ENCODE results near the gene TRA2B.
"Not testable (repeated sequence)": the region's sequence is repeated elsewhere in the genome, so short reads cannot be mapped to it uniquely, and the experiment has no call there.

Gene TRA2B

DNA sequence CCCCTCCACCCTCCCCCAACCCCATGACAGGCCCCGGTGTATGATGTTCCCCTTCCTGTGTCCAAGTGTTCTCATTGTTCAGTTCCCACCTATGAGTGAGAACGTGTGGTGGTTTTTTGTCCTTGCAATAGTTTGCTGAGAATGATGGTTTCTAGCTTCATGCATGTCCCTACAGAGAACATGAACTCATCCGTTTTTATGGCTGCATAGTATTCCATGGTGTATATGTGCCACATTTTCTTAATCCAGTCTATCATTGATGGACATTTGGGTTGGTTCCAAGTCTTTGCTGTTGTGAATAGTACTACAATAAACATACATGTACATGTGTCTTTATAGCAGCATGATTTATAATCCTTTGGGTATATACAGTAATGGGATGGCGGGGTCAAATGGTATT, 27.9 kb downstream of the TRA2B start:
- H3K4me1 ChIP-seq (ENCODE audit: insufficient read depth, low read length); H3K27ac ChIP-seq (ENCODE audit: low read depth, low read length); H3K27me3 ChIP-seq (ENCODE audit: insufficient read depth, low read length); H3K9ac ChIP-seq (ENCODE audit: low read depth, low read length); H3K9me3 ChIP-seq (ENCODE audit: insufficient read depth, low read depth, low read length); H3K4me3 ChIP-seq (ENCODE audit: low read length): not testable (repeated sequence)
- peaks cover 19% of the 10 kb centered on the region for H3K36me3 ChIP-seq (ENCODE audit: insufficient read depth, low read length)
- 88% methylated on average over 4 of the region's 4 CpGs for WGBS

DNA sequence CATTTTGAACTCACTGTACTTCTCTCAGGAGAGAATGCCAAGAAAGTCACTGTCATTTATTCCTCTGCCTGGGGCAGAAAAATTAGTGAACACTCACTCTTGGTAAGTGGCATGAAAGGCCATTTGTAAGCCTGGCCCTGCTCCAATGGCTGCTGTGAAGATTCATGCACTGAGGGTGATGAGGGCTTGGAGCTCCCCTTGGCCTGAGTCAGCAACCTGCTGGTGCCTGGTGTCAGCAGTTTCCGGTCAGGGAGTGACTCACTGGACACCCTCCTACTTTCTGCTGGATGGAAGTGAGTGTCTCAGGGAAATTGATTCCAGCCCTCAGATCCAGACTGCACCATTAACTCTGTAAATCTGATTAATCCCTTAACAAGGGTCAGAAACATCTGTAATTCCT, 37.6 kb downstream of the TRA2B start:
- WGBS: 100% methylated on average over 1 of the region's 1 CpG
- Histone ChIP-seq H3K9ac (ENCODE audit: low read depth, low read length) (no peak overlapping the region), H3K4me3 (ENCODE audit: low read length) (no peak overlapping the region), H3K4me1 (ENCODE audit: insufficient read depth, low read length) (no peaks in the 10 kb centered on the region; the same call in 1 of the 2 replicates), H3K27ac (ENCODE audit: low read depth, low read length) (no peak overlapping the region), H3K9me3 (ENCODE audit: insufficient read depth, low read depth, low read length) (no peaks in the 10 kb centered on the region), H3K36me3 (ENCODE audit: insufficient read depth, low read length) (no peaks in the 10 kb centered on the region), H3K27me3 (ENCODE audit: insufficient read depth, low read length) (no peaks in the 10 kb centered on the region)

DNA sequence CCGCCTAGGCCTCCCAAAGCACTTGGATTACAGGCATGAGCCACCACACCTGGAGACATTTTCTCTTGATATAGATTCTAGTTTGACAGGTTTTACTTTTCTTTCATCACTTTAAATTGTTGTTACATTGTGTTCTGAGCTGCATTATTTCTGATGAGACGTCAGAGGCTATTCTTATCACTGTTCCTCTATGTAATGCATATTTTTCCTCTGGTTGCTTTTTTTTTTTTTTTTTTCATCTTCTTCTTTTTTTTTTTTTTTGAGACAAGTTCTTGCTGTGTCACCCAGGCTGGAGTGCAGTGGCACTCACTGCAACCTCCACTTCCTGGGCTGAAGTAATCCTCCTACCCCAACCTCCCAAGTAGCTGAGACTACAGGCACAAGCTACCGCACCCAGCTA, 41.2 kb downstream of the TRA2B start:
- 98% methylated on average over 2 of the region's 3 CpGs for WGBS
- H3K4me3 ChIP-seq (ENCODE audit: low read length): no peak overlapping the region

DNA sequence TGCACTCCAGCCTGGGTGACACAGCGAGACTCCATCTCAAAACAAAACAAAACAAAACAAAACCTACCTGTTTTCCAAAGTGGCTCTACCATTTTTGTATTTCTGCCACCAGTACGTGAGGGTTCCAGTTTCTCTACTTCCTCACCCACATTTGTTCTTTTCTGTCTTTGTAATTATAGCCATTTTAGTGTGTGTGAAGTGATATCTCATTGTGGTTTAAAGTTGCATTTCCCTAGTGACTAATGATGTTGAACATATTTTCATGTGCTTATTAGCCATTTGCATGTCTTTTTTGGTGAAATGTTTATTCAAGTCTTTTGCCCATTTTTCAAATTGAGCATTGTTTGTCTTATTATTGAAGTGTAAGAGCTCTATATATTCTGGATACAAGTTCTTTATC, 50.7 kb downstream of the TRA2B start:
- Histone ChIP-seq H3K9me3 (ENCODE audit: insufficient read depth, low read depth, low read length) (no peaks in the 10 kb centered on the region), H3K27ac (ENCODE audit: low read depth, low read length) (no peak overlapping the region), H3K4me3 (ENCODE audit: low read length) (no peak overlapping the region), H3K9ac (ENCODE audit: low read depth, low read length) (no peak overlapping the region), H3K27me3 (ENCODE audit: insufficient read depth, low read length) (no peaks in the 10 kb centered on the region), H3K4me1 (ENCODE audit: insufficient read depth, low read length) (no peaks in the 10 kb centered on the region), H3K36me3 (ENCODE audit: insufficient read depth, low read length) (no peaks in the 10 kb centered on the region)
- WGBS: 94% methylated on average over 2 of the region's 2 CpGs

More for the DNA sequence above, 41.2 kb downstream of the TRA2B start:
- no peaks in the 10 kb centered on the region for H3K9me3 ChIP-seq (ENCODE audit: insufficient read depth, low read depth, low read length)
- H3K4me1 ChIP-seq (ENCODE audit: insufficient read depth, low read length): no peaks in the 10 kb centered on the region; the same call in 1 of the 2 replicates
- no peaks in the 10 kb centered on the region for H3K27me3 ChIP-seq (ENCODE audit: insufficient read depth, low read length)
- no peak overlapping the region for H3K9ac ChIP-seq (ENCODE audit: low read depth, low read length)
- H3K36me3 ChIP-seq (ENCODE audit: insufficient read depth, low read length): no peaks in the 10 kb centered on the region
- H3K27ac ChIP-seq (ENCODE audit: low read depth, low read length): no peak overlapping the region

DNA sequence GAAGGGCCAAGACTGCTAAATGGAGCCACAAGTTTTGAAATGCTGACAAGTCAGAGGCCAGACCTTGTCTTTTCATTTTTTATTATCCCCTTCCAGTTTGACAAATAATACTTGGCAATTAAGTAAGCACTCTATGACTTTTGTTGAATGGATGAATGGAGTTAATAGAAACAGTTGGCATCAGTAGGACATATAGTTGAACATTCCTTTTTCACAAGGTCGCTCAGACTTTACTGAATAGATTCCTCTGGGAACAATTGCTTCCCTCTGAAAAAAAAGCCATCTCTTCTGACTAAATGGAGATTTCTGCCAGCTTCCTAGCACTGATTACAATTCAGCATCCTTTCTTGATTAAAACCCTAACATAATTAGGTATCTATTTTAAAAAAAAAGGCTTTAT, 53.2 kb downstream of the TRA2B start:
- Histone ChIP-seq H3K4me3 (ENCODE audit: low read length) (no peak overlapping the region), H3K27me3 (ENCODE audit: insufficient read depth, low read length) (no peaks in the 10 kb centered on the region), H3K27ac (ENCODE audit: low read depth, low read length) (no peak overlapping the region), H3K36me3 (ENCODE audit: insufficient read depth, low read length) (no peaks in the 10 kb centered on the region), H3K9me3 (ENCODE audit: insufficient read depth, low read depth, low read length) (no peaks in the 10 kb centered on the region), H3K4me1 (ENCODE audit: insufficient read depth, low read length) (no peaks in the 10 kb centered on the region), H3K9ac (ENCODE audit: low read depth, low read length) (no peak overlapping the region)
- 94% methylated on average over 1 of the region's 1 CpG for WGBS

DNA sequence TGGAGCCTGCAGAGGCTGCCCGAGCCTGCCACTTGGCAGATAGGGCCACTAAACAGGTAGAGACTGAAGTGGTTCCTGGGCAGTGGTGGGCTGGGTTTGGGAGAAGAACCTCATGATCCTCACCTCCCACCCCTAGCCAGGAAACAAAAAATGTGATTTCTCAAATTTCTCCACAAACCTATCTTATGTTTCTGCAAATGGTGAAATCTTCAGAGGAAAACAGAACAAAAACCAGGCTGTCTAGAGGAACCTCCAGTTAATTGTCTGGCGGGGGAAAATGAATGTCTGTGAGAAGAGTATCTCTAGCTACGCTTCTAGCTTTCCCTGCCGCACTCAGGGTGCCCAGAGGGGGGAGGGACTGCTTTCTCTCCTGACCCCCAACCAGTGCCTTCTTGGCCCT, 55.9 kb downstream of the TRA2B start:
- H3K9ac ChIP-seq (ENCODE audit: low read depth, low read length): no peak overlapping the region
- no peak overlapping the region for H3K4me3 ChIP-seq (ENCODE audit: low read length)
- H3K27me3 ChIP-seq (ENCODE audit: insufficient read depth, low read length): no peaks in the 10 kb centered on the region
- no peaks in the 10 kb centered on the region for H3K9me3 ChIP-seq (ENCODE audit: insufficient read depth, low read depth, low read length)
- no peaks in the 10 kb centered on the region for H3K36me3 ChIP-seq (ENCODE audit: insufficient read depth, low read length)
- WGBS: 92% methylated on average over 4 of the region's 4 CpGs
- no peak overlapping the region for H3K27ac ChIP-seq (ENCODE audit: low read depth, low read length)
- H3K4me1 ChIP-seq (ENCODE audit: insufficient read depth, low read length): no peaks in the 10 kb centered on the region

DNA sequence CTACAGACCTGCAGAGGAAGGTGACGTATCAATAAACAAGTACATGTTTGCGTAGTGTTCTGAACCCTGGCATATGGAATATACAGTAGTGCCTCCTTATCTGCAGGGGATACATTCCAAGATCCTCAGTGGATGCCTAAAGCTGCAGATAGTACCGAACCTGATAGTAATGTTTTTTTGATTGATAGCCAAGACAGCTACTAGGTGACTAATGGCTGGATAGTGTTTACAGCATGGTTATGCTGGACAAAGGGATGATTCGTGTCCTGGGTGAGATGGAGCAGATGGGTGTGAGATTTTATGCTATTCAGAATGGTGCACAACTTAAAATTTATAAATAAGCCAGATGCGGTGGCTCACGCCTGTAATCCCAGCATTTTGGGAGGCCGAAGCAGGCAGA, 57.2 kb downstream of the TRA2B start:
- 96% methylated on average over 7 of the region's 7 CpGs for WGBS
- H3K4me3 ChIP-seq (ENCODE audit: low read length): no peak overlapping the region
- no peaks in the 10 kb centered on the region for H3K27me3 ChIP-seq (ENCODE audit: insufficient read depth, low read length)
- no peaks in the 10 kb centered on the region for H3K9me3 ChIP-seq (ENCODE audit: insufficient read depth, low read depth, low read length)
- no peaks in the 10 kb centered on the region for H3K4me1 ChIP-seq (ENCODE audit: insufficient read depth, low read length)
- no peaks in the 10 kb centered on the region for H3K36me3 ChIP-seq (ENCODE audit: insufficient read depth, low read length)
- no peak overlapping the region for H3K9ac ChIP-seq (ENCODE audit: low read depth, low read length)
- no peak overlapping the region for H3K27ac ChIP-seq (ENCODE audit: low read depth, low read length)

DNA sequence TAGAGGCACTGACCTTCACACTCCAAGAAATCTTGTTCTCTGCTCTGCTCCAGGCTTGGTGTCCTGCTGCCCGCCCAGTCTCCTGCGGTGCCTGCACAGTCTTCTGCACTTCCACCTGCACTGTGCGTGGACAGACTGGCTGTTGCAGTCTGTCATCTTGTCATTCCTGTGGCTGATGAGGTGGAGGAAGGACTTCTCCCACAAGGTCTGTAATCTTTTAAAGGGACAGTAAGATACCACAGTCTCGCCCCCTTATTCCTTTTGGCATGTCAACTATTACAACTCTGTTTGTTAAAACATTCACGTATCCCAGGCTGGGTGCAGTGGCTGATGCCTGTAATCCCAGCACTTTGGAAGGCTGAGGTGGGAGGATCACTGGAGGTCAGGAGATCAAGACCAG, 58.9 kb downstream of the TRA2B start:
- H3K9me3 ChIP-seq (ENCODE audit: insufficient read depth, low read depth, low read length): no peaks in the 10 kb centered on the region
- H3K4me3 ChIP-seq (ENCODE audit: low read length): no peak overlapping the region
- H3K4me1 ChIP-seq (ENCODE audit: insufficient read depth, low read length): peaks cover 3% of the 10 kb centered on the region; the same call in 1 of the 2 replicates
- no peak overlapping the region for H3K9ac ChIP-seq (ENCODE audit: low read depth, low read length)
- H3K27me3 ChIP-seq (ENCODE audit: insufficient read depth, low read length): no peaks in the 10 kb centered on the region
- 89% methylated on average over 5 of the region's 5 CpGs for WGBS
- H3K27ac ChIP-seq (ENCODE audit: low read depth, low read length): no peak overlapping the region
- H3K36me3 ChIP-seq (ENCODE audit: insufficient read depth, low read length): no peaks in the 10 kb centered on the region

DNA sequence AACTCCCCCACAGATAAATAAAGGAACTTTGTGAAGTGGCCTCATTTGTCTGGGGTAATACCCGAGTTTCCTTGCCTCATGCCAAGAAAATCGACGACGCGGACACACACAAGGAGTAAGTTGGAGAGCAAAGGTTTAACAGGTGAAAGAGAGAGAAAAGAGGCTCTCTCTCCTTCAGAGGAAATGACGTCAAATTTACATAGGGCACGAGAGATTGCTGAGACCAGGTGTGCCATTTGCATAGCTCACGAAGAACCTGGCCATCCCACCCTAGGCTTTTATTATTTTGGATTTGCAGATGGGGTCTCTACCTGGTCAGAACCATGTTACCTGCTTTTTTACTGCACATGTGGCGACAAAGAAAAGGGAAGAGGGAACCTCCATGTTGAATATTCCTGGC, 63.7 kb downstream of the TRA2B start:
- H3K27me3 ChIP-seq (ENCODE audit: insufficient read depth, low read length): no peaks in the 10 kb centered on the region
- H3K9ac ChIP-seq (ENCODE audit: low read depth, low read length): no peak overlapping the region
- 81% methylated on average over 9 of the region's 9 CpGs for WGBS
- no peak overlapping the region for H3K4me3 ChIP-seq (ENCODE audit: low read length)
- peaks cover 4% of the 10 kb centered on the region; the same call in 1 of the 2 replicates for H3K4me1 ChIP-seq (ENCODE audit: insufficient read depth, low read length)
- H3K27ac ChIP-seq (ENCODE audit: low read depth, low read length): no peak overlapping the region
- no peaks in the 10 kb centered on the region for H3K9me3 ChIP-seq (ENCODE audit: insufficient read depth, low read depth, low read length)
- no peaks in the 10 kb centered on the region for H3K36me3 ChIP-seq (ENCODE audit: insufficient read depth, low read length)

DNA sequence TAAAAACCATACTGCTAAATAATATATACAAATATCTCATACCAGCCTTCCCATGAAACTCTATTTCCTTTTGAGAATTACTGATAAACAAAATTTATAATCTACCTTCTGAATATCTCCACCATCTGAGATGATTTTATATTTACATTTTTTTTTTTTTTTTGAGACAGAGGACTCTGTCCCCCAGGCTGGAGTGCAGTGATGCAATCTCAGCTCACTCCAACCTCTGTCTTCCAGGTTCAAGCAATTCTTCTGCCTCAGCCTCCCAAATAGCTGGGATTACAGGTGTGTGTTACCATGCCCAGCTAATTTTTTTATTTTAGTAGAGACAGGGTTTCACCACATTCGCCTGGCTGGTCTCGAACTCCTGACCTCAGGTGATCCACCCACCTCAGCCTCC, 70.2 kb downstream of the TRA2B start:
- 100% methylated on average over 2 of the region's 2 CpGs for WGBS
- Histone ChIP-seq H3K27ac (ENCODE audit: low read depth, low read length) (no peak overlapping the region), H3K4me3 (ENCODE audit: low read length) (no peak overlapping the region), H3K36me3 (ENCODE audit: insufficient read depth, low read length) (no peaks in the 10 kb centered on the region), H3K9ac (ENCODE audit: low read depth, low read length) (no peak overlapping the region), H3K9me3 (ENCODE audit: insufficient read depth, low read depth, low read length) (no peaks in the 10 kb centered on the region), H3K27me3 (ENCODE audit: insufficient read depth, low read length) (no peaks in the 10 kb centered on the region), H3K4me1 (ENCODE audit: insufficient read depth, low read length) (peaks cover 9% of the 10 kb centered on the region)

DNA sequence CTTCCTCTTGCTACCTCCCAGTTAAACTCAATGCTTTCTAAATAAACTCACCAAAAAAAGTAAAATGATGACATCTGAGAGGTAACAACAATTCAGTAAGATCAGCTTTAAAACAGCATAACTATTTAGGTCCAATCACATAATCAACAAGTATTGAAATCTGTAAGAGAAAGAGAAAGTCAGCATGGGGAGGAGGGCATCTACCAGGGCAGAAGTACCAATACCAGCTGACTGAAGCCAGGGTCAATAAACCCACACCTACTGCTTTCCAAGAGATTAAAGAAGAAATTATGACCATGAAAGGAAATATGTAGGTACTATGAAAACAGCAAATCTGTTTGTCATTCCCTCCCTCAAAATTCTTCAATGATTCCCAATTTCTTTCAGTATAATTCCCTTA, 70.8 kb downstream of the TRA2B start:
- no peaks in the 10 kb centered on the region for H3K36me3 ChIP-seq (ENCODE audit: insufficient read depth, low read length)

DNA sequence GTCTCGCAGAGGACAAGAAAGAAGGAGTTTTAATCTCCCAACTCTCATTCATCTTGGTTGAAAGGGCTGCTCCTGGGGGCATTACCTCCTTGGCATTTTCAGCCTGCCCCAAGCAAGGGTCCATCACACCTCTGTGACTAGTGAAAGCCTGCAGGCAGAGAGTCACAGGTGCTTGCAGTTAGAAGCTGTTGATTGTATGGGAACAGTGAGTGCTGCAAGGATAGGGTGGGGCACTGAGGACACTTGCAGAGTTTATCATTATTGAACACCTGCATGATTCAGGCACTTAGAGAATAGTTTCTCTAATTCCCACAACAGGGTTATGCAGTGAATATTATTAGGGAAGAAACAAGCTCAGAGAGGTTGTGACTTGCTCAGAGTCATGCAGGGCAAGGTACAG, 71.3 kb downstream of the TRA2B start:
- no peak overlapping the region for H3K9ac ChIP-seq (ENCODE audit: low read depth, low read length)
- peaks cover 9% of the 10 kb centered on the region for H3K4me1 ChIP-seq (ENCODE audit: insufficient read depth, low read length)
- no peak overlapping the region for H3K4me3 ChIP-seq (ENCODE audit: low read length)
- H3K27ac ChIP-seq (ENCODE audit: low read depth, low read length): no peak overlapping the region
- H3K27me3 ChIP-seq (ENCODE audit: insufficient read depth, low read length): no peaks in the 10 kb centered on the region
- 100% methylated on average over 1 of the region's 1 CpG for WGBS
- H3K9me3 ChIP-seq (ENCODE audit: insufficient read depth, low read depth, low read length): no peaks in the 10 kb centered on the region
- H3K36me3 ChIP-seq (ENCODE audit: insufficient read depth, low read length): no peaks in the 10 kb centered on the region

More for the DNA sequence above, 70.8 kb downstream of the TRA2B start:
- Histone ChIP-seq H3K9me3 (ENCODE audit: insufficient read depth, low read depth, low read length) (no peaks in the 10 kb centered on the region), H3K27ac (ENCODE audit: low read depth, low read length) (no peak overlapping the region), H3K27me3 (ENCODE audit: insufficient read depth, low read length) (no peaks in the 10 kb centered on the region), H3K9ac (ENCODE audit: low read depth, low read length) (no peak overlapping the region), H3K4me3 (ENCODE audit: low read length) (no peak overlapping the region), H3K4me1 (ENCODE audit: insufficient read depth, low read length) (peaks cover 9% of the 10 kb centered on the region)
